ENCODE results near the gene MAD1L1. TPM values are rescaled to one million over a fixed set of nuclear protein-coding genes. Genes with fewer than 3 reads are reported as not detected.

MAD1L1 gene
- total and polyA plus RNA-seq, 2 of the 8 experiments (the other 6 are each of a cell fraction or from before 2014, with no cell fraction given) = 40.4 to 44.6 TPM

- no peak overlapping the region for H3K4ac ChIP-seq (replicated peaks; ENCODE audit: insufficient read length, low read depth, low read length)
- no peak overlapping the region for H3K56ac ChIP-seq (replicated peaks; ENCODE audit: insufficient read length, low read depth, low read length)
- no peak for DNase-seq (ENCODE audit: low read depth in 1 of 2, low spot score in 2 of 2)
- H2BK120ac ChIP-seq (replicated peaks; ENCODE audit: low read depth, low read length) = no peak overlapping the region
- no peaks in the 10 kb centered on the region for H3K79me2 ChIP-seq (ENCODE audit: control insufficient read depth in 1 of 2, insufficient read depth in 2 of 2, low read length in 2 of 2)
- H3K23me2 ChIP-seq (ENCODE audit: low read depth, low read length) = no peaks in the 10 kb centered on the region
- H3K18ac ChIP-seq (ENCODE audit: extremely low read depth, low read length) = no peak overlapping the region
- no peak overlapping the region for H4K8ac ChIP-seq (ENCODE audit: extremely low read depth, insufficient read depth, low read length)
- peaks cover 3% of the 10 kb centered on the region; the same call in 1 of the 2 replicates for H3K79me1 ChIP-seq (ENCODE audit: low read depth, low read length)
- peaks cover 0 to 3% of the 10 kb centered on the region in 2 experiments; a peak in 2 of 4 replicates for H3K9me3 ChIP-seq (ENCODE audit: insufficient read depth in 2 of 2, low read depth in 1 of 2, low read length in 1 of 2)
- H3K27me3 ChIP-seq (replicated peaks in 1 of 4; ENCODE audit: control insufficient read depth in 3 of 4, extremely low read depth in 1 of 4, insufficient read depth in 3 of 4, low read length in 3 of 4) = no peaks in the 10 kb centered on the region
- H2BK15ac ChIP-seq (ENCODE audit: low read length) = no peak overlapping the region
- no peak overlapping the region for H2BK12ac ChIP-seq (ENCODE audit: low read depth, low read length)
- FAIRE-seq = no peak
- no peak overlapping the region for H3K9ac ChIP-seq (replicated peaks in 1 of 4; ENCODE audit: extremely low read depth in 1 of 4, low read depth in 3 of 4, low read length in 3 of 4)
- no peak overlapping the region for H4K5ac ChIP-seq (ENCODE audit: insufficient read length, low read depth, low read length)
- TF ChIP-seq EP300 (IDR thresholded peaks at IDR 0.05; ENCODE audit: borderline replicate concordance in 1 of 2, low read depth in 2 of 2, low read length in 2 of 2) (no peak), BACH1 (IDR thresholded peaks at IDR 0.05; ENCODE audit: low read length) (no peak)
- no peak overlapping the region for H2BK5ac ChIP-seq (ENCODE audit: low read depth, low read length)
- H3K14ac ChIP-seq (ENCODE audit: insufficient read length) = no peak overlapping the region
- H3K4me2 ChIP-seq (ENCODE audit: insufficient read depth in 1 of 2, low read depth in 2 of 2, low read length in 2 of 2) = no peak overlapping the region
- ChIA-PET POLR2A (ENCODE audit: partially characterized antibody) (interaction anchor here (1.1 kb wide), 1 partner anchor 18 kb away, joined by 4 read pairs; no protein-coding TSS in a partner anchor), CTCF (ENCODE audit: partially characterized antibody) (interaction anchor here (0.6 to 4.9 kb wide), 4 partner anchors 15 to 364 kb away, joined by 3 to 28 read pairs (median 4); no protein-coding TSS in a partner anchor)
- H3K27ac ChIP-seq (ENCODE audit: low read depth, low read length) = no peak overlapping the region
- H3K4me3 ChIP-seq (ENCODE audit: extremely low read depth in 1 of 4, insufficient read depth in 2 of 4, low read depth in 3 of 4, low read length in 4 of 4) = no peak overlapping the region
- peaks cover 2% of the 10 kb centered on the region in 2 experiments for H4K20me1 ChIP-seq (replicated peaks in 1 of 2; ENCODE audit: control insufficient read depth in 1 of 2, insufficient read depth in 2 of 2, low read length in 2 of 2)
- peaks cover 0 to 13% (median 8%) of the 10 kb centered on the region in 4 experiments; a peak in 5 of 8 replicates for H3K36me3 ChIP-seq (ENCODE audit: control insufficient read depth in 2 of 4, insufficient read depth in 4 of 4, low read length in 3 of 4)
- H2AFZ ChIP-seq (ENCODE audit: low read length) = no peak overlapping the region
- H4K91ac ChIP-seq (replicated peaks; ENCODE audit: insufficient read length, low read length) = no peak overlapping the region
- no peaks in the 10 kb centered on the region for H3K4me1 ChIP-seq (replicated peaks in 1 of 4; ENCODE audit: control insufficient read depth in 3 of 4, insufficient read depth in 4 of 4, low read length in 3 of 4)
- H3K23ac ChIP-seq (ENCODE audit: insufficient read length) = no peak overlapping the region
- H2BK20ac ChIP-seq (ENCODE audit: low read length) = no peak overlapping the region
- WGBS, 2 experiments (ENCODE audit: extremely low coverage in 1 of 2, insufficient coverage in 1 of 2, insufficient read length in 1 of 2, insufficient replicate concordance in 2 of 2, low coverage in 1 of 2, low lambda C conversion rate in 2 of 2, missing lambda C conversion rate in 1 of 2) = 84% methylated on average over 10 of the region's 10 CpGs; no CpG with 5 or more reads in 1 of the 2 experiments
- H2AK5ac ChIP-seq (ENCODE audit: low read depth, low read length) = no peak overlapping the region
Observed at GRCh38 chr7:2131800-2132199, 100.9 kb downstream of the MAD1L1 start.
